RWPE2 (cell line): Measurements from ENCODE around the gene RAB24.

Experiments used
- ATAC-seq: fragments of 200-7000 bp; cut with Tn5 transposase; 3 replicates; pipeline ENCODE4 v1.9.1; 2021; ENCODE audit warnings: low read depth
- DNase-seq: peaks from one replicate; pipeline ENCODE4 v3.0.0-alpha.2; 2020; ENCODE audit warnings: low spot score
- H3K27ac ChIP-seq: fragments of 450-650 bp; 2 replicates; pipeline ENCODE4 v1.5.1; 2017; ENCODE audit warnings: mild to moderate bottlenecking; ENCODE audit not compliant: poor library complexity, severe bottlenecking
- H3K27me3 ChIP-seq: fragments of 250-450 bp; sonication (Bioruptor Pico); 2 replicates; pipeline ENCODE4 v1.5.1; 2021; ENCODE audit warnings: mild to moderate bottlenecking, moderate library complexity; ENCODE audit not compliant: insufficient read depth, poor library complexity, severe bottlenecking
- H3K36me3 ChIP-seq: fragments of 250-450 bp; sonication (Bioruptor Pico); 2 replicates; pipeline ENCODE4 v1.5.1; 2020; ENCODE audit warnings: low read depth, mild to moderate bottlenecking, moderate library complexity
- H3K4me1 ChIP-seq: fragments of 250-450 bp; sonication (Bioruptor Pico); 2 replicates; pipeline ENCODE4 v1.5.1; 2021; ENCODE audit warnings: mild to moderate bottlenecking, moderate library complexity; ENCODE audit not compliant: insufficient read depth, poor library complexity, severe bottlenecking
- H3K4me3 ChIP-seq: fragments of 250-450 bp; sonication (Bioruptor Pico); 2 replicates; pipeline ENCODE4 v1.5.1; 2021; ENCODE audit warnings: mild to moderate bottlenecking, moderate library complexity; ENCODE audit not compliant: severe bottlenecking
- H3K9me3 ChIP-seq: fragments of 250-450 bp; sonication (Bioruptor Pico); 2 replicates; pipeline ENCODE4 v1.5.1; 2021; ENCODE audit warnings: mild to moderate bottlenecking, moderate library complexity; ENCODE audit not compliant: severe bottlenecking
- CTCF ChIP-seq: fragments of 450-650 bp; IDR thresholded peaks from one replicate; pipeline ENCODE4 v1.5.1; 2017; ENCODE audit warnings: mild to moderate bottlenecking, moderate library complexity; ENCODE audit not compliant: poor library complexity, severe bottlenecking

The RAB24 gene

GRCh38 chr5:177319913-177320588 lies 16.5 kb upstream of the RAB24 start:
- DNase-seq, result no peak

GRCh38 chr5:177317959-177318377 lies 14.4 kb upstream of the RAB24 start:
- H3K4me1 ChIP-seq, result no peaks in the 10 kb centered on the region
- peak; percentile 98 for TF ChIP-seq CTCF
- H3K36me3 ChIP-seq, result 0 out of 2 replicates have a peak, but pooled peaks cover 6% of the 10 kb centered on the region
- DNase-seq (no peak), ATAC-seq (peak; percentile 68)
- H3K4me3 ChIP-seq, result no peak overlapping the region
- no peaks in the 10 kb centered on the region for H3K9me3 ChIP-seq
- no peaks in the 10 kb centered on the region for H3K27me3 ChIP-seq
- H3K27ac ChIP-seq, result no peak overlapping the region

More at GRCh38 chr5:177319913-177320588, 16.5 kb upstream of the RAB24 start:
- no peaks in the 10 kb centered on the region for H3K27me3 ChIP-seq
- no peak; the same call in 2 of the 3 replicates for ATAC-seq
- no peak overlapping the region for H3K27ac ChIP-seq
- H3K9me3 ChIP-seq, result no peaks in the 10 kb centered on the region
- H3K4me1 ChIP-seq, result no peaks in the 10 kb centered on the region
- no peak overlapping the region for H3K4me3 ChIP-seq
- 0 out of 2 replicates have a peak, but pooled peaks cover 6% of the 10 kb centered on the region for H3K36me3 ChIP-seq
- no peak for TF ChIP-seq CTCF

- no peak for DNase-seq
- H3K9me3 ChIP-seq, result no peaks in the 10 kb centered on the region
- no peak for TF ChIP-seq CTCF
- H3K36me3 ChIP-seq, result no peaks in the 10 kb centered on the region
- no peaks in the 10 kb centered on the region for H3K4me1 ChIP-seq
- no peaks in the 10 kb centered on the region for H3K27me3 ChIP-seq
- no peak for ATAC-seq
- H3K27ac ChIP-seq, result no peak overlapping the region
- no peak overlapping the region for H3K4me3 ChIP-seq
Measured at GRCh38 chr5:177316005-177316404, 12.5 kb upstream of the RAB24 start.

GRCh38 chr5:177315411-177315810 lies 11.9 kb upstream of the RAB24 start:
- Histone ChIP-seq H3K27me3 (no peaks in the 10 kb centered on the region), H3K9me3 (no peaks in the 10 kb centered on the region), H3K27ac (no peak overlapping the region), H3K4me1 (no peaks in the 10 kb centered on the region), H3K4me3 (no peak overlapping the region), H3K36me3 (no peaks in the 10 kb centered on the region)
- no peak for TF ChIP-seq CTCF
- ATAC-seq, result no peak
- DNase-seq, result no peak
